HG03432 (cell line): ENCODE results near the gene SULT1A3.
"Not testable (repeated sequence)": the region's sequence is repeated elsewhere in the genome, so short reads cannot be mapped to it uniquely, and the experiment has no call there.

Experiments
- ATAC-seq: cut with Tn5 transposase; IDR thresholded peaks from one replicate; pipeline ENCODE4 v1.9.1; 2021; ENCODE audit warnings: mild to moderate bottlenecking, moderate library complexity; ENCODE audit not compliant: unreplicated experiment

Gene SULT1A3

GRCh38 chr16:30186782-30187555 lies 12.1 kb upstream of the SULT1A3 start:
- ATAC-seq, result no peak

GRCh38 chr16:30187556-30187865 lies 11.5 kb upstream of the SULT1A3 start:
- ATAC-seq, result no peak

GRCh38 chr16:30187971-30188561 lies 11.0 kb upstream of the SULT1A3 start:
- no peak for ATAC-seq

- ATAC-seq, result not testable (repeated sequence)
Measured at GRCh38 chr16:30191158-30191557, 7.9 kb upstream of the SULT1A3 start.

GRCh38 chr16:30193098-30193497 lies 6.0 kb upstream of the SULT1A3 start:
- peak; percentile 13 for ATAC-seq

GRCh38 chr16:30193615-30194014 lies 5.4 kb upstream of the SULT1A3 start, which contains the start of the genes BOLA2B and SLX1A:
Gene BOLA2B, minus strand, starts transcription at chr16:30193666. Its CDS starts 71 bp downstream, at chr16:30193595.
Gene SLX1A, plus strand, starts transcription at chr16:30193875. Its CDS starts 210 bp downstream, at chr16:30194085.
- peak; percentile 85 for ATAC-seq

GRCh38 chr16:30194172-30194925 lies 4.7 kb upstream of the SULT1A3 start:
- peak; percentile 72 for ATAC-seq

GRCh38 chr16:30197001-30197400 lies 2.1 kb upstream of the SULT1A3 start:
- ATAC-seq, result not testable (repeated sequence)

- not testable (repeated sequence) for ATAC-seq
Measured at GRCh38 chr16:30199608-30200343, 721 bp downstream of the SULT1A3 start.

GRCh38 chr16:30205541-30206236 lies 6.6 kb downstream of the SULT1A3 start:
- not testable (repeated sequence) for ATAC-seq

GRCh38 chr16:30206252-30206651 lies 7.2 kb downstream of the SULT1A3 start:
- not testable (repeated sequence) for ATAC-seq

- ATAC-seq, result not testable (repeated sequence)
Measured at GRCh38 chr16:30207063-30207704, 8.1 kb downstream of the SULT1A3 start.

- not testable (repeated sequence) for ATAC-seq
Measured at GRCh38 chr16:30209032-30209431, 10.0 kb downstream of the SULT1A3 start.

- ATAC-seq, result not testable (repeated sequence)
Measured at GRCh38 chr16:30211414-30211813, 12.4 kb downstream of the SULT1A3 start.

GRCh38 chr16:30217082-30217481 lies 18.0 kb downstream of the SULT1A3 start:
- ATAC-seq, result not testable (repeated sequence)

GRCh38 chr16:30248379-30248778 lies 49.3 kb downstream of the SULT1A3 start, which contains the start of gene NPIPB13:
Gene NPIPB13, minus strand, starts transcription at chr16:30248479. Its CDS starts 2,906 bp downstream, at chr16:30245573.
- ATAC-seq, result not testable (repeated sequence)
